Parathyroid adenoma (tissue), 2 donors: ENCODE data around the gene SLC17A8.

ENCODE experiments used
- H2AFZ ChIP-seq: fragments of 300-600 bp; sonication (generic); one replicate; pipeline ENCODE4 v1.7.0; 2017; ENCODE audit warnings: antibody characterized with exemption, mild to moderate bottlenecking
- H3K27ac ChIP-seq: fragments of 300-600 bp; sonication (generic); one replicate; pipeline ENCODE4 v1.7.0; 2017
- H3K27me3 ChIP-seq: fragments of 300-600 bp; sonication (generic); one replicate; pipeline ENCODE4 v1.7.0; 2017; ENCODE audit warnings: low read length; ENCODE audit not compliant: control insufficient read depth, insufficient read depth
- H3K36me3 ChIP-seq: fragments of 300-600 bp; sonication (generic); one replicate; pipeline ENCODE4 v1.7.0; 2017; ENCODE audit warnings: low read length; ENCODE audit not compliant: control insufficient read depth, insufficient read depth
- H3K4me1 ChIP-seq: fragments of 300-600 bp; sonication (generic); one replicate; pipeline ENCODE4 v1.7.0; 2017; ENCODE audit warnings: control low read depth
- H3K4me2 ChIP-seq: fragments of 300-600 bp; sonication (generic); one replicate; pipeline ENCODE4 v1.7.0; 2017; ENCODE audit warnings: low read length
- H3K4me3 ChIP-seq: fragments of 300-600 bp; sonication (generic); one replicate; pipeline ENCODE4 v1.7.0; 2017; ENCODE audit warnings: low read depth, low read length
- H3K79me2 ChIP-seq: fragments of 300-600 bp; sonication (generic); one replicate; pipeline ENCODE4 v1.7.0; 2017; ENCODE audit warnings: control low read depth
- H3K9ac ChIP-seq: fragments of 300-600 bp; sonication (generic); one replicate; pipeline ENCODE4 v1.7.0; 2017; ENCODE audit warnings: mild to moderate bottlenecking
- H3K9me3 ChIP-seq: fragments of 300-600 bp; sonication (generic); one replicate; pipeline ENCODE4 v1.7.0; 2017; ENCODE audit warnings: low read length; ENCODE audit not compliant: control insufficient read depth
- CTCF ChIP-seq: fragments of 300-600 bp; sonication (generic); IDR thresholded peaks from one replicate; pipeline ENCODE4 v1.7.0; 2017; ENCODE audit warnings: antibody characterized with exemption, mild to moderate bottlenecking
- donor health status: primary hyperparathyroidism.

SLC17A8 gene

GRCh38 chr12:100365411-100365810, 8.5 kb downstream of the SLC17A8 start:
- H3K9me3 ChIP-seq, result no peaks in the 10 kb centered on the region
- H2AFZ ChIP-seq, result no peak overlapping the region
- no peaks in the 10 kb centered on the region for H3K36me3 ChIP-seq
- H3K4me2 ChIP-seq, result no peak overlapping the region
- TF ChIP-seq CTCF, result no peak
- H3K27ac ChIP-seq, result no peak overlapping the region
- no peaks in the 10 kb centered on the region for H3K79me2 ChIP-seq
- no peaks in the 10 kb centered on the region for H3K27me3 ChIP-seq
- H3K4me3 ChIP-seq, result no peak overlapping the region
- H3K9ac ChIP-seq, result no peak overlapping the region
- H3K4me1 ChIP-seq, result no peaks in the 10 kb centered on the region

DNA sequence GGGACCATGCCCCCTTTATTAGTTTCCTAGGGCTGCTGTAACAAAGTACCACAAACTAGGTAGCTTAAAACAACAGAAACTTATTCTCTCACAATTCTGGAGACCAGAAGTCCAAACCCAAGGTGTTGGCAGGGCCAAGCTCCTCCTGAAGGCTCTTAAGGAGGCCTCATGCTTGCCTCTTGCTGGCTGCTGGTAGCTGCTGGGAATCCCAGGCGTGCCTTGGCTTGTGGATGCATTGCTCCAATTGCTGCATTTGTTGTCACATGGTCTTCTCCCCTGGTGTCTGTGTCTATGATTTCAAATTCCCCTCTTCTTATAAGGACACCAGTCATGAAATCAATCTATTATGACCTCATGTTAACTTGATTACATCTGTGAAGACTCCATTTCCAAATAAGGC, 11.2 kb downstream of the SLC17A8 start:
- H3K27me3 ChIP-seq, result no peaks in the 10 kb centered on the region

GRCh38 chr12:100371146-100371545, 14.3 kb downstream of the SLC17A8 start:
- no peak for TF ChIP-seq CTCF
- no peak overlapping the region for H3K4me3 ChIP-seq
- H3K4me1 ChIP-seq, result no peaks in the 10 kb centered on the region
- no peaks in the 10 kb centered on the region for H3K79me2 ChIP-seq
- no peak overlapping the region for H3K4me2 ChIP-seq
- no peak overlapping the region for H3K27ac ChIP-seq
- H3K9ac ChIP-seq, result no peak overlapping the region
- no peaks in the 10 kb centered on the region for H3K27me3 ChIP-seq
- H3K9me3 ChIP-seq, result no peaks in the 10 kb centered on the region
- H2AFZ ChIP-seq, result no peak overlapping the region
- no peaks in the 10 kb centered on the region for H3K36me3 ChIP-seq

More for the DNA sequence above, 11.2 kb downstream of the SLC17A8 start:
- Histone ChIP-seq H3K4me3 (no peak overlapping the region), H3K4me1 (no peaks in the 10 kb centered on the region), H3K79me2 (no peaks in the 10 kb centered on the region), H2AFZ (no peak overlapping the region), H3K9ac (no peak overlapping the region), H3K4me2 (no peak overlapping the region), H3K27ac (no peak overlapping the region), H3K9me3 (no peaks in the 10 kb centered on the region), H3K36me3 (no peaks in the 10 kb centered on the region)
- no peak for TF ChIP-seq CTCF

- no peak overlapping the region for H2AFZ ChIP-seq
- H3K9ac ChIP-seq, result no peak overlapping the region
- H3K27ac ChIP-seq, result no peak overlapping the region
- H3K4me3 ChIP-seq, result no peak overlapping the region
- H3K9me3 ChIP-seq, result no peaks in the 10 kb centered on the region
- TF ChIP-seq CTCF, result no peak
- no peaks in the 10 kb centered on the region for H3K36me3 ChIP-seq
- no peaks in the 10 kb centered on the region for H3K27me3 ChIP-seq
- H3K4me2 ChIP-seq, result no peak overlapping the region
- H3K4me1 ChIP-seq, result no peaks in the 10 kb centered on the region
- H3K79me2 ChIP-seq, result no peaks in the 10 kb centered on the region
Observed at GRCh38 chr12:100372853-100373640, 16.2 kb downstream of the SLC17A8 start.
